Smooth muscle cell (in vitro differentiated cells): ENCODE data around the gene HS3ST1. TPM values are rescaled to one million over a fixed set of nuclear protein-coding genes. Genes with fewer than 3 reads are reported as not detected.
A peak's percentile ranks its signal among the peaks of the same experiment; 100 is the strongest.

Source experiments
- DNase-seq: peaks from one replicate; lab custom pipeline; 2025; ENCODE audit not compliant: unreplicated experiment; lab: John Stamatoyannopoulos, UW
- H2AFZ ChIP-seq: fragments of 200-600 bp; sonication (generic); 2 replicates; pipeline ENCODE4 v1.6.0; 2016; ENCODE audit warnings: antibody characterized with exemption, low read depth, mild to moderate bottlenecking
- H3F3A ChIP-seq: fragments of 200-600 bp; sonication (generic); 2 replicates; pipeline ENCODE4 v1.6.0; 2017; ENCODE audit warnings: antibody characterized with exemption, low read depth
- H3K27ac ChIP-seq: fragments of 200-600 bp; sonication (generic); 2 replicates; pipeline ENCODE4 v1.5.1; 2016; ENCODE audit warnings: low read depth, mild to moderate bottlenecking
- H3K27me3 ChIP-seq: fragments of 200-600 bp; sonication (generic); 2 replicates; pipeline ENCODE4 v1.6.1; 2016; ENCODE audit warnings: low read depth, mild to moderate bottlenecking
- H3K36me3 ChIP-seq: fragments of 200-600 bp; sonication (generic); 2 replicates; pipeline ENCODE4 v1.5.1; 2016; ENCODE audit warnings: low read depth
- H3K4me1 ChIP-seq: fragments of 200-600 bp; sonication (generic); 2 replicates; pipeline ENCODE4 v1.5.1; 2016; ENCODE audit warnings: low read depth
- H3K4me2 ChIP-seq: fragments of 200-600 bp; sonication (generic); 2 replicates; pipeline ENCODE4 v1.6.0; 2016; ENCODE audit warnings: mild to moderate bottlenecking
- H3K4me3 ChIP-seq: fragments of 200-600 bp; sonication (generic); 2 replicates; pipeline ENCODE4 v1.5.1; 2016; ENCODE audit warnings: mild to moderate bottlenecking
- H3K79me2 ChIP-seq: fragments of 200-600 bp; sonication (generic); 2 replicates; pipeline ENCODE4 v1.6.0; 2016; ENCODE audit warnings: low read depth, mild to moderate bottlenecking
- H3K9ac ChIP-seq: fragments of 200-600 bp; sonication (generic); 2 replicates; pipeline ENCODE4 v1.6.0; 2016; ENCODE audit warnings: low read depth
- H3K9me3 ChIP-seq: fragments of 200-600 bp; sonication (generic); replicated peaks from 2 replicates; pipeline ENCODE4 v1.5.1; 2016; ENCODE audit warnings: low read depth
- H4K20me1 ChIP-seq: fragments of 200-600 bp; sonication (generic); 2 replicates; pipeline ENCODE4 v1.6.0; 2016; ENCODE audit warnings: low read depth
- WGBS: methylation state at CpG from one replicate; pipeline ENCODE4 v1.1.7; 2016; ENCODE audit warnings: low lambda C conversion rate; 5-methylcytosine and 5-hydroxymethylcytosine counted together
- polyA plus RNA-seq: library from polyadenylated mRNA; unstranded; fragments of >200 nt; fragmentation: Nextera tagmentation; extraction: Ambion mirVana; gene quantifications from 2 replicates; pipeline ENCODE4 v1.2.1, GENCODE V29; 2016
- total RNA-seq: library from RNA; depleted of rRNA; stranded (reverse); fragments of >200 nt; gene quantifications from 2 replicates; pipeline ENCODE4 v1.2.3, GENCODE V29; 2014
- TF ChIP-seq, protein P1 (sequence below): fragments of 200-600 bp; sonication (generic); IDR thresholded peaks from 2 replicates; pipeline ENCODE4 v1.5.1; 2017; ENCODE audit warnings: borderline replicate concordance, mild to moderate bottlenecking, antibody characterized with exemption; ENCODE audit not compliant: insufficient read depth, poor library complexity, severe bottlenecking

Gene HS3ST1
- total and polyA plus RNA-seq, 2 experiments from 2014 or later, result 0.22 to 3.1 TPM

GRCh38 chr4:11424000-11424399 lies 4.7 kb downstream of the HS3ST1 start:
- no peaks in the 10 kb centered on the region for H3K36me3 ChIP-seq
- H2AFZ ChIP-seq, result peak overlapping the region; percentile 54
- H3K9me3 ChIP-seq, result no peaks in the 10 kb centered on the region
- no peak overlapping the region for H3K4me3 ChIP-seq
- no peaks in the 10 kb centered on the region for H3K79me2 ChIP-seq
- H3K4me2 ChIP-seq, result peak overlapping the region; percentile 37
- peaks cover 4% of the 10 kb centered on the region for H3F3A ChIP-seq
- H3K9ac ChIP-seq, result no peak overlapping the region
- H3K27me3 ChIP-seq, result no peaks in the 10 kb centered on the region
- no peak for DNase-seq
- TF ChIP-seq, protein P1, sequence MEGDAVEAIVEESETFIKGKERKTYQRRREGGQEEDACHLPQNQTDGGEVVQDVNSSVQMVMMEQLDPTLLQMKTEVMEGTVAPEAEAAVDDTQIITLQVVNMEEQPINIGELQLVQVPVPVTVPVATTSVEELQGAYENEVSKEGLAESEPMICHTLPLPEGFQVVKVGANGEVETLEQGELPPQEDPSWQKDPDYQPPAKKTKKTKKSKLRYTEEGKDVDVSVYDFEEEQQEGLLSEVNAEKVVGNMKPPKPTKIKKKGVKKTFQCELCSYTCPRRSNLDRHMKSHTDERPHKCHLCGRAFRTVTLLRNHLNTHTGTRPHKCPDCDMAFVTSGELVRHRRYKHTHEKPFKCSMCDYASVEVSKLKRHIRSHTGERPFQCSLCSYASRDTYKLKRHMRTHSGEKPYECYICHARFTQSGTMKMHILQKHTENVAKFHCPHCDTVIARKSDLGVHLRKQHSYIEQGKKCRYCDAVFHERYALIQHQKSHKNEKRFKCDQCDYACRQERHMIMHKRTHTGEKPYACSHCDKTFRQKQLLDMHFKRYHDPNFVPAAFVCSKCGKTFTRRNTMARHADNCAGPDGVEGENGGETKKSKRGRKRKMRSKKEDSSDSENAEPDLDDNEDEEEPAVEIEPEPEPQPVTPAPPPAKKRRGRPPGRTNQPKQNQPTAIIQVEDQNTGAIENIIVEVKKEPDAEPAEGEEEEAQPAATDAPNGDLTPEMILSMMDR, result peak; percentile 57
- H3K4me1 ChIP-seq, result peaks cover 20% of the 10 kb centered on the region
- 47% methylated on average over 4 of the region's 4 CpGs for WGBS
- H3K27ac ChIP-seq, result no peak overlapping the region
- H4K20me1 ChIP-seq, result no peaks in the 10 kb centered on the region

- TF ChIP-seq, protein P1, result no peak
- H3K9ac ChIP-seq, result no peak overlapping the region
- H3K79me2 ChIP-seq, result no peaks in the 10 kb centered on the region
- no peak for DNase-seq
- H3K4me3 ChIP-seq, result no peak overlapping the region
- no peaks in the 10 kb centered on the region for H3K27me3 ChIP-seq
- WGBS, result 38% methylated on average over 6 of the region's 6 CpGs
- peaks cover 20% of the 10 kb centered on the region for H3K4me1 ChIP-seq
- peak overlapping the region; percentile 37 for H3K4me2 ChIP-seq
- H2AFZ ChIP-seq, result peak overlapping the region; percentile 54
- H4K20me1 ChIP-seq, result no peaks in the 10 kb centered on the region
- no peak overlapping the region for H3K27ac ChIP-seq
- H3K36me3 ChIP-seq, result no peaks in the 10 kb centered on the region
- H3K9me3 ChIP-seq, result no peaks in the 10 kb centered on the region
- H3F3A ChIP-seq, result peaks cover 4% of the 10 kb centered on the region
These were observed 5.2 kb downstream of the HS3ST1 start for GRCh38 chr4:11423465-11423864.

DNA sequence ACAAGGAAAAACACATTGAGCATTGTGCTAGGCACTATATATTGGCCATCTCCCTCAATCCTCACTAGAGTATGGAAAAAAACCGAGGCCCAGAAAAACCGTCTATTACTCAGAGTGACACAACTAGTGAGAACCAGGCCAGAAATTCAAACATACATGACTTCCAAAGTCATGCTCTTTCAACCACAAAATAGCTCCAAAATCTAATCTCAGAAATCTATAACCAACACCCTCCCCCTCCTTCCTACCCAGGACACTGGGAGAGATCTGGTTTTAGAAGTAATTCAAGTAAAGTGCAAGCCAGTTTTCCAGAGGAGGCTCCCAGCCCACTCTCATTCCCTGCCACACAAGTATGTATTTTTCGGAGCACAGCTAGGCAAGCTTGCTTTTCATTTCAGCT lies 7.6 kb downstream of the HS3ST1 start:
- Histone ChIP-seq H3F3A (peaks cover 4% of the 10 kb centered on the region), H3K79me2 (no peaks in the 10 kb centered on the region), H3K4me1 (peaks cover 8% of the 10 kb centered on the region), H3K27me3 (no peaks in the 10 kb centered on the region), H4K20me1 (no peaks in the 10 kb centered on the region), H3K4me2 (peak overlapping the region; percentile 9), H2AFZ (no peak overlapping the region), H3K36me3 (no peaks in the 10 kb centered on the region), H3K4me3 (no peak overlapping the region), H3K27ac (peak overlapping the region; percentile 17), H3K9ac (no peak overlapping the region), H3K9me3 (no peaks in the 10 kb centered on the region)
- DNase-seq, result no peak
- WGBS, result 24% methylated on average over 3 of the region's 3 CpGs
- TF ChIP-seq, protein P1, result no peak

GRCh38 chr4:11420327-11420726 lies 8.4 kb downstream of the HS3ST1 start:
- TF ChIP-seq, protein P1, result no peak
- H3K79me2 ChIP-seq, result no peaks in the 10 kb centered on the region
- H4K20me1 ChIP-seq, result no peaks in the 10 kb centered on the region
- H3K9ac ChIP-seq, result no peak overlapping the region
- no peak overlapping the region for H3K27ac ChIP-seq
- H3K4me1 ChIP-seq, result peaks cover 12% of the 10 kb centered on the region
- H3K4me3 ChIP-seq, result no peak overlapping the region
- H3F3A ChIP-seq, result peaks cover 4% of the 10 kb centered on the region
- H2AFZ ChIP-seq, result no peak overlapping the region
- no peak for DNase-seq
- H3K4me2 ChIP-seq, result no peak overlapping the region
- no peaks in the 10 kb centered on the region for H3K36me3 ChIP-seq
- H3K27me3 ChIP-seq, result no peaks in the 10 kb centered on the region
- H3K9me3 ChIP-seq, result no peaks in the 10 kb centered on the region
- WGBS, result 89% methylated on average over 8 of the region's 8 CpGs
